Measurements from ENCODE around the gene PPIP5K2.

DNA sequence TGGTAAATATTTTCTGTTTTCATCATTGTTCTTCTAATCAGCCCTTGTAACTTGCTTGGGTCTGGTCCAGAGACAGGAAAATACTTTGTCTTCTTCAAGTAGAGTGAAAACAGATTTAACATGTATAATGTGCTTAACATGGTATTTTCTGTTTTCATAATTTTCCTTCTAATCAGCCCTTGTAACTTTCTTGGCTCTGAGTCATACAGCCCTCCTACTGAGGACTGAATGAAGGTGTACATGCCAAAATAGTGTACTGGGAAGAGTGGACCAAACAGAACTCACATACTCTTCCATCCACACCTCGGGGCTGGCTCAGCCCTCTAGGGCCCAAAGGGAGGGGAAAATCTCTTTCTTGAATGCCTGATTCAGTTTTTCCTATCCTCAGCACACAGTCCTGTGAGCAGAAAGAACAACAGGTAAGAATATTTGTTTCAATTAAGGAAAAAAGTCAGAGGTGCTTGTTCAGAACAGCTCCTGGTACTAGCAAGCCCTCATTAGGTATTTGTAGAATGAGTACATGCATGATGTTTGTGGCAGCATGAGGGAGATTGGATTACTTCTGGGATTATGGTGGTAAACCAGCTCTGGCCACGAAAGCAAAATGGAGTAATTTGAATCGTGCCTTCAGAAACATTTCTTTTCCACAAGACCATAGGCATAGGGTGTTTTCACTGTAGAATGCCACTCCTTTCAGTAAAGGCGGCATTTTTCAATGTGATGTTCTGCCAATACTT, 114.3 kb downstream of the PPIP5K2 start:
- TF ChIP-seq, protein P1, sequence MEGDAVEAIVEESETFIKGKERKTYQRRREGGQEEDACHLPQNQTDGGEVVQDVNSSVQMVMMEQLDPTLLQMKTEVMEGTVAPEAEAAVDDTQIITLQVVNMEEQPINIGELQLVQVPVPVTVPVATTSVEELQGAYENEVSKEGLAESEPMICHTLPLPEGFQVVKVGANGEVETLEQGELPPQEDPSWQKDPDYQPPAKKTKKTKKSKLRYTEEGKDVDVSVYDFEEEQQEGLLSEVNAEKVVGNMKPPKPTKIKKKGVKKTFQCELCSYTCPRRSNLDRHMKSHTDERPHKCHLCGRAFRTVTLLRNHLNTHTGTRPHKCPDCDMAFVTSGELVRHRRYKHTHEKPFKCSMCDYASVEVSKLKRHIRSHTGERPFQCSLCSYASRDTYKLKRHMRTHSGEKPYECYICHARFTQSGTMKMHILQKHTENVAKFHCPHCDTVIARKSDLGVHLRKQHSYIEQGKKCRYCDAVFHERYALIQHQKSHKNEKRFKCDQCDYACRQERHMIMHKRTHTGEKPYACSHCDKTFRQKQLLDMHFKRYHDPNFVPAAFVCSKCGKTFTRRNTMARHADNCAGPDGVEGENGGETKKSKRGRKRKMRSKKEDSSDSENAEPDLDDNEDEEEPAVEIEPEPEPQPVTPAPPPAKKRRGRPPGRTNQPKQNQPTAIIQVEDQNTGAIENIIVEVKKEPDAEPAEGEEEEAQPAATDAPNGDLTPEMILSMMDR (IDR thresholded peaks at IDR 0.05; ENCODE audit: poor library complexity, severe bottlenecking), result no peak
- no peak for TF ChIP-seq EZH2 (IDR thresholded peaks at IDR 0.05; ENCODE audit: borderline replicate concordance, insufficient read depth, low read length, poor library complexity, severe bottlenecking)
- no peak for TF ChIP-seq POLR2AphosphoS5 (IDR thresholded peaks at IDR 0.05)
- no peak for TF ChIP-seq TAF1 (IDR thresholded peaks at IDR 0.05; ENCODE audit: low read depth)
- TF ChIP-seq EP300 (conservative IDR thresholded peaks at IDR 0.05; ENCODE audit: poor library complexity, severe bottlenecking), result no peak
